Ascending aorta (tissue), 2 donors: ENCODE results near the gene VCL. TPM values are rescaled to one million over a fixed set of nuclear protein-coding genes. Genes with fewer than 3 reads are reported as not detected.
"Not testable (repeated sequence)": the region's sequence is repeated elsewhere in the genome, so short reads cannot be mapped to it uniquely, and the experiment has no call there.

ENCODE experiments used
- DNase-seq, 2 donors: peaks; one replicate each; pipeline ENCODE4 v3.0.0-alpha.2; 2019; ENCODE audit warnings: low spot score in 2 of 2
- H3K27ac ChIP-seq, 2 donors: fragments of 200-600 bp; sonication (generic); one replicate each; pipeline ENCODE4 v1.5.1; 2016 to 2017; ENCODE audit warnings: mild to moderate bottlenecking in 1 of 2
- H3K27me3 ChIP-seq: fragments of 200-600 bp; sonication (generic); one replicate; pipeline ENCODE4 v1.5.1; 2017
- H3K36me3 ChIP-seq, 2 donors: fragments of 200-600 bp; sonication (generic); one replicate each; pipeline ENCODE4 v1.5.1; 2016
- H3K4me1 ChIP-seq, 2 donors: fragments of 200-600 bp; sonication (generic); one replicate each; pipeline ENCODE4 v1.5.1; 2016 to 2017; ENCODE audit warnings: mild to moderate bottlenecking in 1 of 2
- H3K4me3 ChIP-seq, 2 donors: fragments of 200-600 bp; sonication (generic); one replicate each; pipeline ENCODE4 v1.5.1; 2016 to 2017; ENCODE audit warnings: mild to moderate bottlenecking in 1 of 2
- H3K9me3 ChIP-seq, 2 donors: fragments of 200-600 bp; sonication (generic); one replicate each; pipeline ENCODE4 v1.5.1; 2016
- CTCF ChIP-seq, 3 experiments: fragments of 200-600 bp in 2 of 3; fragments of 450-650 bp in 1 of 3; sonication (generic) in 2 of 3; IDR thresholded peaks; one replicate each; pipeline ENCODE4 v1.5.1; 2016 to 2019; ENCODE audit warnings: antibody characterized with exemption in 3 of 3, mild to moderate bottlenecking in 1 of 3, moderate library complexity in 1 of 3
- intact Hi-C: fragments of 100-400 bp; cut with DNase I; formaldehyde crosslinking; loops from one replicate; pipeline ENCODE4 v1.15.1; 2023
- total RNA-seq: library from RNA; depleted of rRNA; stranded (reverse); fragments of >200 nt; gene quantifications from one replicate; pipeline ENCODE4 v1.1.0, GENCODE V29; 2016

The VCL gene
- total RNA-seq, 1 donor from 2014 or later: 333 TPM

- no peaks in the 10 kb centered on the region for H3K27me3 ChIP-seq
- no peak overlapping the region for H3K4me3 ChIP-seq
- H3K4me1 ChIP-seq: peaks cover 0 to 12% of the 10 kb centered on the region in 2 donors
- DNase-seq: peak in 1 of 2 donors; percentile 21
- no peak for TF ChIP-seq CTCF (IDR thresholded peaks at IDR 0.05)
- no peaks in the 10 kb centered on the region for H3K36me3 ChIP-seq
- intact Hi-C loops: loop anchor here (5.0 kb wide), 1 partner anchor 68 kb away; no protein-coding TSS in a partner anchor
- H3K27ac ChIP-seq: no peak overlapping the region
- no peaks in the 10 kb centered on the region for H3K9me3 ChIP-seq
Observed at GRCh38 chr10:73955719-73956118, 42.2 kb upstream of the VCL start.

GRCh38 chr10:73956476-73957359, 41.2 kb upstream of the VCL start:
- DNase-seq: peak in 1 of 2 donors; percentile 64
- TF ChIP-seq CTCF (IDR thresholded peaks at IDR 0.05): no peak
- Histone ChIP-seq H3K4me3 (no peak overlapping the region), H3K36me3 (no peaks in the 10 kb centered on the region), H3K27me3 (no peaks in the 10 kb centered on the region), H3K9me3 (no peaks in the 10 kb centered on the region), H3K4me1 (peaks cover 0 to 10% of the 10 kb centered on the region in 2 donors), H3K27ac (peak overlapping the region; percentile 66 to 74)
- intact Hi-C loops: loop anchor here (5.0 kb wide), 1 partner anchor 69 kb away; no protein-coding TSS in a partner anchor

GRCh38 chr10:73959484-73960243, 38.3 kb upstream of the VCL start:
- H3K27me3 ChIP-seq: no peaks in the 10 kb centered on the region
- TF ChIP-seq CTCF (IDR thresholded peaks at IDR 0.05): no peak
- DNase-seq: peak in 1 of 2 donors; percentile 18
- intact Hi-C loops: loop anchor here (5.0 kb wide), 1 partner anchor 72 kb away; no protein-coding TSS in a partner anchor
- H3K9me3 ChIP-seq: no peaks in the 10 kb centered on the region
- H3K4me1 ChIP-seq: peaks cover 0 to 10% of the 10 kb centered on the region in 2 donors
- no peak overlapping the region for H3K27ac ChIP-seq
- H3K4me3 ChIP-seq: no peak overlapping the region
- H3K36me3 ChIP-seq: no peaks in the 10 kb centered on the region

- Histone ChIP-seq H3K4me1 (peaks cover 6 to 17% of the 10 kb centered on the region in 2 donors), H3K27me3 (no peaks in the 10 kb centered on the region), H3K36me3 (no peaks in the 10 kb centered on the region), H3K27ac (no peak overlapping the region), H3K4me3 (no peak overlapping the region), H3K9me3 (no peaks in the 10 kb centered on the region)
- TF ChIP-seq CTCF (IDR thresholded peaks at IDR 0.05): no peak
- DNase-seq: peak in 1 of 2 donors; percentile 31
- intact Hi-C loops: no loop called here
Observed at GRCh38 chr10:73962386-73962785, 35.5 kb upstream of the VCL start.

GRCh38 chr10:73963533-73963932, 34.4 kb upstream of the VCL start:
- peaks cover 10 to 26% of the 10 kb centered on the region in 2 donors for H3K4me1 ChIP-seq
- H3K27me3 ChIP-seq, H3K36me3 ChIP-seq, DNase-seq, intact Hi-C loops, H3K9me3 ChIP-seq, H3K27ac ChIP-seq, H3K4me3 ChIP-seq: not testable (repeated sequence)
